ENCODE data around the gene NUPR2.
A peak's percentile ranks its signal among the peaks of the same experiment; 100 is the strongest.
"Not testable (repeated sequence)": the region's sequence is repeated elsewhere in the genome, so short reads cannot be mapped to it uniquely, and the experiment has no call there.

The NUPR2 gene

DNA sequence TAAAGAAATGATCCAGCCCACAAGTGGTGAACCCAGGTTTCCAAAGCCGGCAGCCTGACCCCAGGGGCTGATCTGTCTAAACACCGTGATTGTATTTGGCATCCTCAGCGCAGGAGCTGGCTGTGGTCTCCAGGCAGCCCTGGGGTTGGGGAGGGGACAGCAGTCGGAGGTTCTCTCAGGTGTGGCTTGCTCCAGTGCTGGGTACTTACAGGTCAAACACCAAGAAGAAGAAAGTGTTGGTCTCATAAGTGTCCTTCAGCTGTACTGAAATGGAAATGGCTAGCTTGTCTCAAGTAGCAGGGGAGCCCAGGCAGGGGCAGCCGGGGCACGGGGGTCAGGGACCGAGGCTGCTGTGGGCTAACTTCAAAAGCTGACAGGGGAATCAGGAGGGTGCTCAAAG lies 29.5 kb downstream of the NUPR2 start:
- DNase-seq (ENCODE audit: low read depth), result no peak

- DNase-seq (ENCODE audit: low read depth), result no peak
Observed at GRCh38 chr7:56083150-56083785, 32.9 kb downstream of the NUPR2 start.

DNA sequence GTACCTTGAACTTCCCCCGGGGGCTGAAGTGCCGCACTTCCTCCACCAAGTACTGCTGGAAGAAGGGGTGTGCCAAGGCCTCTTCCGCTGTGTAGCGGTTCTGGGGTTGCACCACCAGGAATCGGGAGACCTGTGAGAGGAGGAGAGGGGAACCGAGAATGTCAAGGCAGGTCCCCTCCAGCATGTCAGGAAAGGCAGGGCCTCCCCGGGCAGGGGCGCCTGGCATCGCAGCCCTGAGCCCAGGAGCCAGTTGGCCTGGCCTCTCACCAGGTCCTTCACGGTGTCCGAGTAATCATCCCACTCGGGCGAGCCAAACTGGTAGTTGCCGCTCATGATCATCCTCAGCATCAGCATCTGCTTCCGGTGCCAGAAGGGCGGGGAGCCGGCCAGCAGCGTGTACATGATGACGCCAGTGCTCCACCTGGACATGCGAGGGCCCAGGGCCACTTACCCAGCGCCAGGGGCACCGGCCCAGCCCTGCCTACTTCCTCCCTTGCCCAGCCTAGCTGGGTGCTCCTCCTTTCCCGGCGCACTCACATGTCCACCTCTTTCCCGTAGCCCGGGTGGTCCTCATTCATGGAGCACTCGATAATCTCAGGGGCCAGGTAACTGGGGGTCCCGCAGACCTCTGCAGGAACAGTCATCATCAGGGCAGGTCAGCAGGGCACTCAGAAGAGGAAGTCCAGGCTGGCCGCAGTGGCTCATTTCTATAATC lies 34.4 kb downstream of the NUPR2 start:
- no peak for DNase-seq (ENCODE audit: low read depth)

DNA sequence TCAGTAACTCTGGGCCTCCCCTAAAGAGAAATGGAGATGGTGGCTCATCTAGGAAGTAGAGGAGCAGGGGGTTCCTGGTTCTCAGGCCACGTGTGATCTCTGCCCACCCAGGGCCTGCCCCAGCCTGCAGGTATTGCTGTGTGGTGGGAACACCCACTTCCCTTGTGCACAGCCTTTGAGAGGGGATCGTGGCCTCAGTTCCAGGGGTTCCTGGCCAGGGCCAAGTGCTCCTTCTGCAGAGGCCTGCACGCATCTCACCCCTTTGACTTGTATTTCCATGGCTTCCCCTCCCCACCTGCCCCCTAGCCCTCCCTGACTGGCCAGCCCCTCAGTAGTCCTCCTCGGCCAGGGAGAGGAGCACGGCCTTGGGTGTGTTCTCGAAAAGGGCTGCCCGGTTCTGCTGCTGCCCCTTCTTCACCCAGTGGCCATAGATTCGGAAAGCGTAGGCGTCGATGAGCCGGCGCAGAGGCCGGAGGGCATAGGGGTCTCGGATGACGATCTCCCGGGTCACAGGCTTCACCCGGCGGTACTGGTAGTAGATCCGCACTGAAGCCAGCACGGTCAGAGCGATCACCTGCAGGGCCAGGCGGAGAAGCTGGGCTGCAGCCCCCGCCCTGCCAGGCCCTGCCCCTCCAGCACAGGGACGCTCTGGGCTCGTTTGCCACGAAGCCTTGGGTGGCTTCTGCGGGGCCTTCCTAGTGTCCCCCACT lies 35.3 kb downstream of the NUPR2 start:
- not testable (repeated sequence) for DNase-seq (ENCODE audit: low read depth)

DNA sequence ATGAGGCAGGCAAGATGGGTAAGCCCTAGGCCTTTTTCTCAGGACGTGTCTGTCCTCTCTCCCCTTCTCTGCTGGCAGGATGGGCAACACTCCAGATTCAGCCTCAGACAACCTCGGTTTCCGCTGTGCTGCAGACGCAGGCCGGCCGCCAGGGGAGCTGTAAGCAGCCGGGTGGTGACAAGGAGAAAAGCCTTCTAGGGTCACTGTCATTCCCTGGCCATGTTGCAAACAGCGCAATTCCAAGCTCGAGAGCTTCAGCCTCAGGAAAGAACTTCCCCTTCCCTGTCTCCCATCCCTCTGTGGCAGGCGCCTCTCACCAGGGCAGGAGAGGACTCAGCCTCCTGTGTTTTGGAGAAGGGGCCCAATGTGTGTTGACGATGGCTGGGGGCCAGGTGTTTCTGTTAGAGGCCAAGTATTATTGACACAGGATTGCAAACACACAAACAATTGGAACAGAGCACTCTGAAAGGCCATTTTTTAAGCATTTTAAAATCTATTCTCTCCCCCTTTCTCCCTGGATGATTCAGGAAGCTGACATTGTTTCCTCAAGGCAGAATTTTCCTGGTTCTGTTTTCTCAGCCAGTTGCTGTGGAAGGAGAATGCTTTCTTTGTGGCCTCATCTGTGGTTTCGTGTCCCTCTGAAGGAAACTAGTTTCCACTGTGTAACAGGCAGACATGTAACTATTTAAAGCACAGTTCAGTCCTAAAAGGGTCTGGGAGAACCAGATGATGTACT lies 36.6 kb downstream of the NUPR2 start:
- peak; percentile 56 for DNase-seq (ENCODE audit: low read depth)

- DNase-seq (ENCODE audit: low read depth), result no peak
Observed at GRCh38 chr7:56078196-56078595, 38.0 kb downstream of the NUPR2 start.

- DNase-seq (ENCODE audit: low read depth), result no peak
Observed at GRCh38 chr7:56077681-56078080, 38.5 kb downstream of the NUPR2 start.

GRCh38 chr7:56074371-56074791 lies 41.8 kb downstream of the NUPR2 start:
- DNase-seq (ENCODE audit: low read depth), result peak; percentile 62

DNA sequence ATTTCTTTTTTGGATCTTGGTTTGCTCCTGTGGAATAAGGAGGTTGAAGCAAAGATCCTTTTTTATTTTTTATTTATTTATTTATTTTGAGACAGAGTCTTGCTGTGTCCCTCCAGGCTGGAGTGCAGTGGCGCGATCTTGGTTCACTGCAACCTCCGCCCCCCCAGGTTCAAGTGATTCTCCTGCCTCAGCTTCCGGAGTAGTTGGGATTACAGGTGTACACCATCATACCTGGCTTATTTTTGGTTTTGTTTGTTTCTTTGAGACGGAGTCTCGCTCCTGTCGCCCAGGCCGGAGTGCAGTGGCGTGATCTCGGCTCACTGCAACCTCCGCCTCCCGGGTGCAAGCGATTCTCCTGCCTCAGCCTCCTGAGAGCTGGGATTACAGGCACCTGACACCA lies 49.8 kb downstream of the NUPR2 start:
- DNase-seq (ENCODE audit: low read depth), result not testable (repeated sequence)
